NCI-H1694 (cell line): ENCODE measurements around the gene ASNS.
"Not testable (repeated sequence)": the region's sequence is repeated elsewhere in the genome, so short reads cannot be mapped to it uniquely, and the experiment has no call there.

ENCODE experiments used
- DNase-seq: peaks from one replicate; lab custom pipeline; 2025; lab: John Stamatoyannopoulos, UW

Gene ASNS

GRCh38 chr7:97872025-97872669 lies at the start of gene ASNS:
Gene ASNS (minus strand): TSS chr7:97872408. CDS start chr7:97869156, 3,252 bp downstream.
- DNase-seq = peak; percentile 85

DNA sequence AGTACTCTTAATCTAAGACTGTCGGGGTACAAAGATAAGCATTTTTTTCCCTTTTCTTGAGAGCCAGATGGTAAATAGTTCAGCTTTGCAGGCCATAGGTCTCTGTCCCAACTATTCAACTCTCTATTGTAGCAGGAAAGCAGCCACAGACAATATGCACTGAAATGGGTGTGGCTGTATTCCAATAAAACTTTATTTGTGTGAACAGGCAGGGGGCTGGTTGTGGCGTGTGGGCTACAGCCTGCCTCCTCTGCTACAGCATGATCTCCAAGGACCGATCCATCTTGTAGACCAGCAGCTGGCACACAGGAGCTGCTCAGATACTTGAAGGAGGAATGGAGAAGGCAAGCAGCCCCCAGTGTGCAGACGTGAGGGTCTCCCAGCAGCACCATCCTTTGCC lies 49.0 kb upstream of the ASNS start:
- DNase-seq = not testable (repeated sequence)

DNA sequence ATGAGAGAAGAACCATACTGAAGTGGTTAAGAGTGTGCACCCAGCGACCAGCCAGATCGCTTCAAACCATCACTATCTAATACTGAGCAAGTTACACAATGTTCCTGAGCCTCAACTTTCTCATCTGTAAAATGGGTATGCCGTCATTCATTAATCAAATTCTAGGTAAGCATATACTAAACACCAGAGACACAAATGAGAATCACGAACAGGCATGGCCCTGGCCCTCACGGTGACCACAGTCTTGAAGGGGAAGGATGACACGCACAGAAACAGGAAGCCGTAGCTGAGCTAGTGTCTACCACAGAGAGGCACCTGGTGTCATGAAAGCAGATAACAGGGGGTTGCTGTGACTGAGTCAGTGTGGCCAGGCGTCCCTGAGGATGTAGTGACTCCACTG lies 43.1 kb upstream of the ASNS start:
- DNase-seq = not testable (repeated sequence)

DNA sequence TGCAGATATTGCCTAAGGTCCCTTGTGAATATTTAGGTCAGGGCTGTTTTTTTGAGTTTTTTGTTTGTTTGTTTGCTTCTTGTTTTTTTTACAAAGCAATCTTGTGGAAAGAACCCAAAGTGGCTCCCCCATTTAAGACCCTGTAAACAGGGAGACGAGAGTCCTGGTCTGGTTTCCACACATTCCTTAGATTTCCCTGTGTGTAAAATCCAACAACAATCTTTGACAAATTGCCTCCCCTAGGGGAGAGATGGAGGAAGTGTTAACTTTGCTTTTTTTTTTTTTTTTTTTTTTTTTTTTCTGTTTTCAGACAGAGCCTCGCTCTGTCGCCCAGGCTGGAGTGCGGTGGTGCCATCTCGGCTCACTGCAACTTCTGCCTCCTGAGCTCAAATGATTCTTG lies 40.1 kb upstream of the ASNS start:
- DNase-seq = not testable (repeated sequence)

GRCh38 chr7:97896893-97897292 lies 24.7 kb upstream of the ASNS start:
- DNase-seq = not testable (repeated sequence)

DNA sequence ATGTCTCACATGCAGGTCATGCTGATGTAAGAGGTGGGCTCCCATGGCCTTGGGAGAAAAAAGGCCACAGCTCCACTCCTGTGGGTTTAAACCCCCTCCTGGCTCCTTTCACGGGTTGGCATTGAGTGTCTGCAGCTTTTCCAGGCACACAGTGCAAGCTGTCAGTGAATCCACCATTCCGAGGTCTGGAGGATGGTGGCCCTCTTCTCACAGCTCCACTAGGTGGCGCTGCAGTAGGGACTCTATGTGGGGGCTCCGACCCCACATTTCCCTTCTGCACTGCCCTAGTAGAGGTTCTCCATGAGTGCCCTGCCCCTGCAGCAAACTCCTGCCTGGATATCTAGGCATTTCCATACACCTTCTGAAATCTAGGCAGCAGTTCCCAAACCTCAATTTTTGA lies 19.5 kb upstream of the ASNS start:
- not testable (repeated sequence) for DNase-seq

- not testable (repeated sequence) for DNase-seq
Measured at GRCh38 chr7:97879527-97879926, 7.3 kb upstream of the ASNS start.

GRCh38 chr7:97874894-97875293 lies 2.7 kb upstream of the ASNS start:
- not testable (repeated sequence) for DNase-seq

GRCh38 chr7:97873606-97874005 lies 1.4 kb upstream of the ASNS start:
- DNase-seq = no peak

- DNase-seq = no peak
Measured at GRCh38 chr7:97871659-97872024, 566 bp downstream of the ASNS start.

DNA sequence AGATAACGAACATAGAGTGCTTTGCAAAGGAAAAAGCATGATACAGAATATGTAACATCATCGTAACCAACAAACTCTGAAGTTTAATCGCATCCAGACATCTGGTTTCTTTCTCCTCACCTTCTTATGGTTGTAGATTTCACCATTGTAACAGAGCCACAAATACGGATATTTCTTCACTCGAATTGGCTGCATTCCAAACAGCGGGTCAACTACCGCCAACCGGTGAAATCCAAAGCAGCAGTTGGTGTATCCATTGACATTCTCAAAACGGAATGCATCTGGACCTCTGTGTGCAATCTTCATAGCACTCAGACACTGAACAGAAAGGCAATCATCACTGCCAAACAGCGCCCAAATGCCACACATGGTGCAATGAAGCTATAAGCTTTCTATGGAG lies 3.4 kb downstream of the ASNS start:
- no peak for DNase-seq

DNA sequence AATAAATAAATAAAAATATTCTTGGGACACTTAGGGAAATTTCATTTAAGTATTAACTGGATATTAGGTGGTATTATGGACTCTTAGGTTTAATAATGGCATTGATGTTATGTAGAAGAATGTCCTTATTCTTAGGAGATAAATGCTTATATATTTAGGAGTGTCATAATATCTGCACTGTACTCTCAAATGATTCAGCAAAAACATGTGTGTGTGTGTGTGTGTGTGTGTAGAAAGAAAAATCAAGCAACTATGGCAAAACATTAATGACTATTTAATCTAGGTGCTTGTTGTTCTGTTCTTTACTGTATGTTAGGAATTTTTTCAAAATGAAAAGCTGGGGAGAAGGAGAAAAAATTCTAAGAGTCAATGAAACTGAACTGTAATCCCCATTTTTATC lies 3.9 kb downstream of the ASNS start:
- no peak for DNase-seq

GRCh38 chr7:97865104-97865503 lies 7.1 kb downstream of the ASNS start:
- DNase-seq = no peak

GRCh38 chr7:97859606-97860204 lies 12.5 kb downstream of the ASNS start:
- no peak for DNase-seq

DNA sequence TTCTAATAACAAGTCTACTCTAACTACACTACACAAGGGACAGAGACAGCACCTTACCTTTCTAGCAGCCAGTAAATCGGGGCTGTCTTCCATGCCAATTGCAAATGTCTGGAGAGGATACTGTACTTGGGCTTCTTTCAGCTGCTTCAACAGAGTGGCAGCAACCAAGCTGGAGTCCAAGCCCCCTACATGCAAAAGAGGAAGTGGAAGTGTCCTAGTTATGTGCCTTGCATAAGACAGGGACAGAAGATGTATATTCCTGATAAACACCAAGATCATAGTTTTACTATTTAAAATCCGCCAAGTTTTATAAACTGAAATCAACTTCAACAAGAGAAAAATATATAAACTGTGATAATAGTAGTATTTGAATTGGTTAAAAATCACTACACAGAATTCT lies 14.0 kb downstream of the ASNS start:
- DNase-seq = no peak

DNA sequence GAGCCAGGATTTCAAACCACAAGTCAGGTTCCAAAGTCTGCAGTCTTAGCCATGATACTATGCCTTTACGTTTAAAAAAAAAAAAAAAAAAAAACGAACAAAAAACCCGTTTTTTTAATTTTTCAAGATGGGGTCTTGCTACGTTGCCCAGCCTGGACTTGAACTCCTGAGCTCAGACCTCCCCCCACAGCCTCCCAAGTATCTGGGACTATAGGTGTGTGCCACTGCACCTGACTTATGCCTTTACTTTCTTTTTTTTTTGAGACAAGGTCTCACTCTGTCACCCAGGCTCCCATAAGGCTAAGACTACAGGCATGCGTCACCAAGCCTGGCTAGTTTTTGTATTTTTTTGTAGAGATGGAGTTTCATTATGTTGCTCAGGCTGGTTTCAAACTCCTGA lies 14.7 kb downstream of the ASNS start:
- no peak for DNase-seq

DNA sequence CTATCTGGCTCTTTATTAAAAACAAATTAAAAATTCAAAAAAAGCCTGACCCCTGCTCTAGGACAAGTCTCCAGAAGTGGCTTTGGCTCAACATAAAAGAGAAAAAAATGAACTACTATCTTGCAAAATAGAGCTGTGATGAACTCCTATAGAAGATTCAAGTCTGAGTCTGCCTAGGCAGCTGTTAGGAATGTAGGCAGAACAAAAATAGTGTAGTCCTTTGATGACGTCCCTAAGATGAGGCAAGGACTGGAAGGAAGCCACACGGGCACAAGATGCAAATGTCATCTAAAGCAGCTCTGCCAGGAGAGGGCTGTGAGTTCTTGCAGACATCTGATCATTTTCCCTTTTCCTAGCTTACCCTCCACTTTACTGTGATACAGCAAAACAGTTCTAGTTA lies 20.5 kb downstream of the ASNS start:
- DNase-seq = no peak

GRCh38 chr7:97850262-97851031 lies 21.8 kb downstream of the ASNS start:
- DNase-seq = not testable (repeated sequence)

GRCh38 chr7:97847791-97848190 lies 24.4 kb downstream of the ASNS start:
- DNase-seq = no peak

GRCh38 chr7:97846945-97847344 lies 25.3 kb downstream of the ASNS start:
- no peak for DNase-seq

DNA sequence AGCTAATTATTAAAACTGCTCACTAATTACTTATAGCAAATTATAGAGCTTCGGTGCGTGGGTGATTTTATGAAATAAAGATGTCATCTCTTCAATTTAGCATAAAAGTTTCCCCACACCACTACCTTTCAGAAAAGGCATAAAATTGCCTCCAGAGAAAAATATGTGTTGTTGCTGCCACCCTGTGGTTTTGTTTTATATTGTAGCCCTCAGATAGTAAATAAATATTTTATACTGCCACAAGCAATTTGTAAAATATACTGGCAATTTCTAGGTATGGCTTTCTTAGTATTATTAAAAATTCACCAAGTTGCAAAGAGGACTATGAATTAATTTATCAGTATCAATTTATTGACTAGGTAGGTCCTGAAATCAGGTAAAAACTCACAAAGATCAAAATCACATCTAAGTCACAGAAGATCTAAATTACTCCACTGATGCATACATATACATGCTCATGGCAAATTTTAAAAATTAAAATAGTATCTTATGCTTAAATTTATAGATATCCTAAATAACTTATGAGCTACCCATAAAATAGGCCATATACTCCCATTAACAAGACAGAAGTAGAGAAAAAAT lies 26.5 kb downstream of the ASNS start:
- peak; percentile 53 for DNase-seq

- DNase-seq = no peak
Measured at GRCh38 chr7:97844036-97844435, 28.2 kb downstream of the ASNS start.

DNA sequence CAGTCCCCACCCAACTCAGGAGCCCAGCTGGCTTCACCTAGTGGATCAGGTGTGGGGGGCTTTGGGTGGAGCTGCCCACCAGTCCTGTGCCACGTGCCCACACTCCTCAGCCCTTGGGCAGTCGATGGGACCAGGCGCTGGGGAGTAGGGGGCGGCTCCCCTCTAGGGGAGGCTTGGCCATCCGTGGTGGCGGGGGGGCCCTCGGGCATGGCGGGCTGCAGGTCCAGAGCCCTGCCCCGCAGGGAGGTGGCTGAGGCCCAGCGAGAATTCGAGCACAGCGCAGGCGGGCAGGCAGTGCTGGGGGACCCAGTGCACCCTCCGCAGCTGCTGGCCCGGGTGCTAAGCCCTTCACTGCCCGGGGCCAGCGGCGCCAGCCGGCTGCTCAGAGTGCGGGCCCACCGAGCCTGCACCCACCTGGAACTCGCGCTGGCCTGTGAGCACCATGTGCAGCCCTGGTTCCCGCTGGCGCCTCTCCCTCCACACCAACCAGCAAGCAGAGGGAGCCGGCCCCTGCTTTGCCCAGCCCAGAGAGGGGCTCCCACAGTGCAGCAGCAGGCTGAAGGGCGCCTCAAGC lies 29.3 kb downstream of the ASNS start:
- DNase-seq = no peak
